ENCODE data around the gene BCKDHA. TPM values are rescaled to one million over a fixed set of nuclear protein-coding genes. Genes with fewer than 3 reads are reported as not detected.
"Not testable (repeated sequence)": the region's sequence is repeated elsewhere in the genome, so short reads cannot be mapped to it uniquely, and the experiment has no call there.

Gene BCKDHA
- total RNA-seq, 2 donors from 2014 or later = 10.9 to 13.7 TPM

DNA sequence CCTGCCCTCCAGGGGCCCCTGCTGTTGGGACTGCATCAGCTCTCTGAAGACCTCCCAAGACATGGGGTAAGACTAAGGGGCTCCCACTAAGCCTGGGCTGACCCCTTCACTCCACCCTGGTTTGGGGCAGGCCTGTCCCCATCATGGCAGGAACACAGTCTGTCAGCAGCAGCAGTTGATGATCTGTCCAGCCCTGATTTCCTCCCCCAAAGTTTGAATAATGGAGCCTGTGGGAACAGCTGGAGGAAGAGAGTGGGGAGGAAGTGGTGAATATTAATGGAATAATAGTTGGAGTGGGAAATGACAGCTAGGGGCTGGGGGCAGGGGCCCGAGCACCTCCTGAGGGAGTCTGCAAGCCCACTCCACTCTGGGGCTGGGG, 30.9 kb downstream of the BCKDHA start:
- no peak for DNase-seq (ENCODE audit: low spot score)
- H3K27ac Mint-ChIP-seq = peak overlapping the region; percentile 89 to 96
- ATAC-seq = no peak
- peaks cover 6% of the 10 kb centered on the region for H3K36me3 Mint-ChIP-seq
- peaks cover 19 to 25% of the 10 kb centered on the region in 2 donors for H3K4me1 Mint-ChIP-seq (ENCODE audit: low read depth in 2 of 2)
- H3K27me3 Mint-ChIP-seq = no peaks in the 10 kb centered on the region
- H3K4me3 Mint-ChIP-seq = no peak overlapping the region
- no peaks in the 10 kb centered on the region for H3K9me3 Mint-ChIP-seq

DNA sequence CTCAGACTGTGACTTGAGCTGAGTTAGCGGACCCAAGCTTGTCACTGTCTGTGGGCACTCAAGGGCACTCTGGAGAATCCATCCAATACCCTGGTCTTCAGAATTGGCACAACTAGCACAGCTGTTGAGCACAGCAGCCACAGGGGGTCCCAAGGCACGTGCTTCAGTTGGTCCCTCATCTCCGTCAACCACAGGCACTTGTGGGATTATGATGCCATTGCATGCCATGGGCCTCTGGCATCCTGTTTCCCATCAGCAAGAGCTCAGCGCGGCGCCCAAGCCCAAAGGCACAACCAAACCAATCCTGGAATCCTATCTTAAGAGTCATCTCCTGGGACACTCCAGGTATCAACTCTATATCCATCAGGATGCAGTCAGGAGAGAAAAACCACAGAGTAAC, 33.3 kb downstream of the BCKDHA start:
- Mint-ChIP-seq H3K4me1 (ENCODE audit: low read depth in 2 of 2) (peaks cover 24 to 26% of the 10 kb centered on the region in 2 donors), H3K9me3 (no peaks in the 10 kb centered on the region), H3K27ac (no peak overlapping the region), H3K36me3 (peaks cover 6% of the 10 kb centered on the region), H3K27me3 (no peaks in the 10 kb centered on the region), H3K4me3 (no peak overlapping the region)
- no peak for DNase-seq (ENCODE audit: low spot score)
- no peak for ATAC-seq

DNA sequence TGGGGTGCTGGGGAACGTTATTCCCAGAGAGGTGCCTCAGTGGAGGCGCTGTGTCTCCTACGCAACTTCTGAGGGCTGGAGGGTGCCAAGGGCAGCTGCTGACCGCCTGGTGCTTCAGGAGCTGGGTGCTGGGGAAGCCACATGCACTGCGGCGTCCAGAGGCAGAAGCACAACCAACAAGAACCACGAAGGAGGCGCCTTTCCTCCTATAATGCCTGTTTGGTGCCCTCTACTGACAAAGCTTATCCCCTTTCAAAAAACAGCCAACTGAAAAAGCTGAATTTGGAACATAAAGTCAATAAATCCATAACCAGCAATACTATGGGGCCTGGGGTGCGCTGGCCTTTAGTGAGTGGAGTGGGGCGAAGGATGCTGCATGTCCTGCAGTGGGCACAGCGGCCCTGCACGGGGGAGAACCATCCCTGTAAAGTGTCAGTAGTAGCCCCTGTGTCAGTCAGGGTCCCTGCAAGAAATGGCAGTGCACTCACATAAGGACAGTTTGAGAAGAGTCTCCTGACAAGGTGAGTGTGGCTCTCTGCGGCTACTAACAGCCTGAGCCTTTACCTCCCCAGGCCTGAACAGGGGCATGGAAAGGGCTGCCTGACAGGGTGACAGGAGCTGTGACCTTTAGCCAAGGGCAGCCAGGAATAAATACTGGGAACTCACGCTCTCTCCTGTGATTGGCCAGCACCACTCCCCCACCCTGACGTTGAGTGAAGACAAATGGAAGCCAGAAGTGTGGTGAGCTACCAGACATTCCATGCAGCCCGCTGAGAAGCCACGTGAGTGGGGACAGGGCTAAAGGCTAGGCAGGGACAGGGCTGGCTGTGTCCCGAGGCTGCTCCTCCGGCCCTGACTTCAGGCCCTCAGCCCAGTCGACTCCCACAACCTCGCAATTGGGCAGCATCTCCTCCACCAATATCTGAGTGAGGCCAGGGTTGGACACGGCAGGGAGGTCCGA, 34.1 kb downstream of the BCKDHA start:
- H3K36me3 Mint-ChIP-seq = peaks cover 6% of the 10 kb centered on the region
- no peaks in the 10 kb centered on the region for H3K9me3 Mint-ChIP-seq
- no peaks in the 10 kb centered on the region for H3K27me3 Mint-ChIP-seq
- DNase-seq (ENCODE audit: low spot score) (no peak), ATAC-seq (no peak)
- no peak overlapping the region for H3K27ac Mint-ChIP-seq
- no peak overlapping the region for H3K4me3 Mint-ChIP-seq
- H3K4me1 Mint-ChIP-seq (ENCODE audit: low read depth in 2 of 2) = peaks cover 24 to 26% of the 10 kb centered on the region in 2 donors

DNA sequence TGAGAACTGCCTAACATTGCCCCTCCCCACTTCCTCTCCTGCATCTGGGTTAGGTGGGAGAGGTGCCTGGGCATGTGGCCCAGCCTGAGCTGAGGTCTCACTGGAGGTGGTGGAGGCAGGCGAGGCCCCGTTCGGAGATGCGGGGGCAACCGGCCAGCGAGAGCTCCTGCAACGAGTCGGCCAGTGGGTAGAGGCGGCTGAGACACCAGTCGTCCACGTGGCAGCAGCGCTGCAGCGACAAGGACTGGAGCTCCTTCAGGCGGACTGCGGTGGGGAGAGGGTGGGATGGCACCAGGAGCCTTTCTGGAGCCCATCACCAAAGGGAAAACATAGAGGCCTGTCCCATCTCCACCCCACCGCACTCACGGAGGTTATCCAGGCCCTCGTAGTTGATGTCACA, 35.6 kb downstream of the BCKDHA start:
- peaks cover 6% of the 10 kb centered on the region for H3K36me3 Mint-ChIP-seq
- H3K9me3 Mint-ChIP-seq = no peaks in the 10 kb centered on the region

DNA sequence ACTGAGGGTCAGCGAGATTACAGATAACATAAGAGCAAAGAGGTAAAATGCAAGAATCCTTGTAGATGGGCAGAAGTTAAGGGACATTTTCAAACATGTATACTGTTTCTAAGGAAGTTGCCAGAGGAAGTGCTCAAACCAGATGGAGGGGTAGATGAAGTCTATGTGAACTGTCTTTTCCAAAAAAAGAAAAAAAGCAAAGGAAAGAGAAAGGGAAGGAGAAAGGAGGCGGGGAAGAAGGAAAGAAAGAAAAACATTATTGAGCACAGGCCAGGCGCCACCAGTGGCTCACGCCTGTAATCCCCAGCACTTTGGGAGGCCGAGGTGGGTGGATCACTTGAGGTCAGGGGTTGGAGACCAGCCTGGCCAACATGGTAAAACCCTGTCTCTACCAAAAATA, 36.8 kb downstream of the BCKDHA start:
- no peak overlapping the region for H3K27ac Mint-ChIP-seq
- H3K4me1 Mint-ChIP-seq (ENCODE audit: low read depth in 2 of 2) = peaks cover 10 to 21% of the 10 kb centered on the region in 2 donors
- no peaks in the 10 kb centered on the region for H3K9me3 Mint-ChIP-seq
- DNase-seq (ENCODE audit: low spot score) (no peak), ATAC-seq (no peak)
- H3K36me3 Mint-ChIP-seq = peaks cover 6% of the 10 kb centered on the region
- H3K27me3 Mint-ChIP-seq = no peaks in the 10 kb centered on the region
- no peak overlapping the region for H3K4me3 Mint-ChIP-seq

More for the DNA sequence above, 35.6 kb downstream of the BCKDHA start:
- Mint-ChIP-seq H3K4me3 (no peak overlapping the region), H3K4me1 (ENCODE audit: low read depth in 2 of 2) (peaks cover 15 to 20% of the 10 kb centered on the region in 2 donors), H3K27ac (no peak overlapping the region), H3K27me3 (no peaks in the 10 kb centered on the region)
- DNase-seq (ENCODE audit: low spot score) = no peak
- no peak for ATAC-seq

DNA sequence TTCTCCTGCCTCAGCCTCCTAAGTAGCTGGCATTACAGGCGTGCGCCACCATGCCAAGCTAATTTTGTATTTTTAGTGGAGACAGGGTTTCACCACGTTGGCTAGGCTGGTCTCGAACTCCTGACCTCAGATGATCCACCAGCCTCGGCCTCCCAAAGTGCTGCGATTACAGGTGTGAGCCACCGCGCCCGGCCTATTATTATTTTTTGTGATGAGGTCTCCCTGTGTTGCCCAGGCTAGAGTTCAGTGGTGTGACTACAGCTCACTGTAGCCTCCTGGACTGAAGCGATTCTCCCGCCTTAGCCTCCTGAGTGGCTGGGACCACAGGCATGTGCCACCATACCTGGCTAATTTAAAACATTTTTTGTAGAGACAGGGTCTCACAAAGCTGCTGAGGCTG, 37.8 kb downstream of the BCKDHA start:
- H3K27me3 Mint-ChIP-seq; H3K9me3 Mint-ChIP-seq; H3K27ac Mint-ChIP-seq; H3K4me3 Mint-ChIP-seq; DNase-seq (ENCODE audit: low spot score); ATAC-seq; H3K36me3 Mint-ChIP-seq: not testable (repeated sequence)
- peaks cover 10 to 21% of the 10 kb centered on the region in 2 donors for H3K4me1 Mint-ChIP-seq (ENCODE audit: low read depth in 2 of 2)

DNA sequence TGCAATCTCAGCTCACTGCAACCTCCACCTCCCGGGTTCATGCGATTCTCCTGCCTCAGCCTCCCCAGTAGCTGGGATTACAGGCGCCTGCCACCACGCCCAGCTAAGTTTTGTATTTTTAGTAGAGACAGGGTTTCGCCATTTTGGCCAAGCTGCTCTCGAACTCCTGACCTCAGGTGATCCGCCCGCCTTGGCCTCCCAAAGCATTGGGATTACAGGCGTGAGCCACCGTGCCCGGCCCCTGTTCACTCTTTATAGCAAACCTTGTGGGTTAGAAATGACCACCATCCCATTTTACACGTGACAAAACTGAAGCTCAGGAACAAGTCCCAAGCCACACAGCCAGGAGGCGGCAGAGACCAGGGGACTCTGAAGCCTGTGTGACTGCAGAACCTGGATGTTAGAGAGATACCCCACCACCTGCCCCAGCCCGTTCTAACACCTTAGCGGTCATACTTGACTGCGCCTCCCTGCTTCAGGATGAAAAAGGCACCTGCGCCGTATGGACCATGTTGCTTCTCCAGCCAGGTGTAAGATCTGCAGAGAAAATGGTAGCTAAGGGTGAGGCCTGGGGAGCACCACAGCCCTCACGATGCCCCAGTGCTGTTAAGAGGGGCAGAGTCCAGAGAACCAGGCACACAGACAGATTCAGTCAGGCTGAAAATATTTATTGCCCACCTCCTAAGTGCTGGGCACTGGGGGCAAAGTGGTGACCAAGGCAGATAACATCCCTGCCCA, 38.5 kb downstream of the BCKDHA start:
- Mint-ChIP-seq H3K4me1 (ENCODE audit: low read depth in 2 of 2) (peaks cover 10 to 19% of the 10 kb centered on the region in 2 donors), H3K9me3 (no peaks in the 10 kb centered on the region), H3K36me3 (peaks cover 6% of the 10 kb centered on the region), H3K27ac (peak overlapping the region in 1 of 2 donors; percentile 8), H3K27me3 (no peaks in the 10 kb centered on the region), H3K4me3 (no peak overlapping the region)
- ATAC-seq (no peak), DNase-seq (ENCODE audit: low spot score) (no peak)

DNA sequence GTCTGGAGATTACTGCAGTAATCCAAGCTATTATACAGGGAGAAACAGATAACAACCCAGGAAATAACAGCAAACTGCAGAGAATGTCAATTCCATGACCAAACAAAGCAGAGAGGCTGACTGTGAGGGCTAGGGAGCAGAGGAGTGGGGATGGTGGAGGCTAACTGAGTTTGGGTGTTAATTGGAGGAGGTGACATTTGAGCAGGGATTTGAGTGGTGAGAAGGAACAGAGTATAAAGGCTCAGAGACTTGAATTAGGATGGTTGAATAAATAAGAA, 39.0 kb downstream of the BCKDHA start:
- ATAC-seq (no peak), DNase-seq (ENCODE audit: low spot score) (no peak)
- Mint-ChIP-seq H3K36me3 (peaks cover 6% of the 10 kb centered on the region), H3K9me3 (no peaks in the 10 kb centered on the region), H3K27ac (peak overlapping the region in 1 of 2 donors; percentile 8), H3K4me1 (ENCODE audit: low read depth in 2 of 2) (peaks cover 10 to 16% of the 10 kb centered on the region in 2 donors), H3K27me3 (no peaks in the 10 kb centered on the region), H3K4me3 (no peak overlapping the region)

DNA sequence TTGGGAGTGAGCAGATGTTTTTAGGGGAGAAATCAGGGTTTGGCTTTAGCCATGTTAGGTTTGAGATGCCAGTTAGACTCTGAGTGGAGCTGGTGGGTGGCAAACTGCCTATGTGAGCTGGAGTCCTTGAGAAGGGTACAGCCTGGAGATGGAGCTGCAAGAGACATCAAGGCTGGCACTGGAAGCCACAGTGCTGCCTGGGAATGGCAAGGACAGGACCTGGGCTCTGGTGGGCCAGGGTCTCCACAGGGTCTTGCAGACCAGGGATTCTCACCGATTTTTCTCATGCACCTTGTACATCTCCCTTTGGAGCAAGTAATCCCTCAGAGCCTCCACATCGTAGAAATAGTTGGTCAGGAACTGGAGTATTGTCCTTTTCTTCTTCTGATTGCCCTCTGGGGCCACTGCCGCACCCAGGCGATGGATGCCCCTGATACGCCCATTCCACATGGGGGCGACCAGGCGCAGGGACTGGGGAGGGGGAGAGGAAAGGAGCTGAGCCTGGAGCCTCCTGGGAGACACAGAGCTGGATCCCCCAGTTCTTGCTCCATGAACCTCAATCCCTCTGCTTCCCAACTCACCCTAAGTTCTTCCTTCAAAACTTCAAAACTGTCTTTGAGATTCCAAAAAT, 40.4 kb downstream of the BCKDHA start:
- no peak for ATAC-seq
- H3K9me3 Mint-ChIP-seq = no peaks in the 10 kb centered on the region
- H3K27ac Mint-ChIP-seq = peak overlapping the region in 1 of 2 donors; percentile 36
- no peaks in the 10 kb centered on the region for H3K27me3 Mint-ChIP-seq
- no peaks in the 10 kb centered on the region for H3K36me3 Mint-ChIP-seq
- no peak for DNase-seq (ENCODE audit: low spot score)
- peaks cover 10 to 16% of the 10 kb centered on the region in 2 donors for H3K4me1 Mint-ChIP-seq (ENCODE audit: low read depth in 2 of 2)
- no peak overlapping the region for H3K4me3 Mint-ChIP-seq

DNA sequence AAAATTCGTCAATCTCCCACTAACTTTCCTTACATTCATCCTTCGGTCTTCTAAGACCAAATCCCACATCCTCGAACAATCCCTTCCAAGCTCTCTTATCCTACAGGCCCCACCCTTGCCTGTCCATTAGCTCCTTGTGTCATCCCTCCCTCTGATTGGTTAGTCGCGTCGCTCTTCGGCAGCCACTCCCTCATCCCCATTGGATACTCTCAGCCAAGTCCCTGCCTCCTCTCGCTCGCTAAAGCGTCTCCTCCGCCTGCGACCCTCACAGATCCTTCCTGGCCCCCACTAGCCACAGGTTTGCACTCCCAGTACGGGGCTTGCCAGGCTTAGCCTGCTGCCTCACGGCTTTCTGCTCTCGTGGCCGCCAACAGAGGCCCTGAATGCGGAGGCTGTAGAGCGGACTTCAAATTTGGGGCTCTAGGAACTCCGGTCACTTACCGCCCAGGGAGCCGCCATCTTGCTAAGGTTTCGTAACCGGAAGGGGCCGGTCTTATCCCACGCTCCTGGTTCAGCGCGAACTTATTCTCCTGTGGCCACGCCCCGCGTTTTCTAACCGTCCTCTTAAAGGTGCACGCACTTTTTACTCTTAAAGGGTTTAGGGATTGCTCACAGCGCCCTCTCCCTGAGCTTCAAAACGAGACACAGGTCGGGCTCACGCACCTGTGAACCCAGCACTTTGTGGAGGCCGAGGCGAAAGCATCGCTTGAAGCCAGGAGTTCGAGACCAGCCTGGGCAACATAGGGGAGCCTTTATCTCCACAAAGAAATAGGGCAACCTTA, 42.0 kb downstream of the BCKDHA start, which contains the start of gene DMAC2:
Gene DMAC2, minus strand, starts transcription at position 472 of the 782 bp plus-strand sequence. Its CDS starts 13 bp downstream, at position 459.
- Mint-ChIP-seq H3K4me3 (no peak within 1 kb of the TSS), H3K4me1 (ENCODE audit: low read depth in 2 of 2) (peaks cover 5 to 13% of the 10 kb centered on the region in 2 donors), H3K36me3 (no peaks in the 10 kb centered on the region), H3K9me3 (no peaks in the 10 kb centered on the region), H3K27me3 (peaks cover 6% of the 10 kb centered on the region in 2 donors), H3K27ac (no peak within 1 kb of the TSS)
- peak; percentile 97 for ATAC-seq
- peak; percentile 94 for DNase-seq (ENCODE audit: low spot score)

DNA sequence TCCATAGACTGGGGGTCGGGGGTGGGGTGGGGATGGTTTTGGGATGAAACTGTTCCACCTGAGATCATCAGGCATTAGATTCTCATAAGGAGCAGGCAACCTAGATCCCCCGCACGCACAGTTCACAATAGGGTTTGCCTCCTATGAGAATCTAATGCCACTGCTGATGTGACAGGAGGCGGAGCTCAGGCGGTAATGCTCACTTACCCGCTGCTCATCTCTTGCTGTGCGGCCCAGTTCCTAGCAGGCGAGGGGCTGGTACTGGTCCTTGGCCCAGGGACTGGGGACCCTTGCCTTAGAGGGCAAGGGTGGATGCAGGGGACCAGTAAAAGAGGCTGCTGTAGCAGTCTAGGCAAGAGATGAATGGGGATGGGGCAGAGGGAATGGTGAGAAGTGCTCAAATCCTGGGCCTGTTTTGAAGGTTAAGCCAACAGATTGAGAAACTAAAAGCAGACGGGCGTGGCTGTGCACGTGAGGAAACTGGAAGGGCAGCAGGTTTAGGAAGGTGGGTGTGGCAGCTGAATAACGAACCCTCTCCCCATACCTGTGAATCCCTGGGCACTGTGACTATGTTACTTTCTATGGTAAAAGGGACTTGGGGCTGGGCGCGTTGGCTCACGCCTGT, 43.8 kb downstream of the BCKDHA start:
- Mint-ChIP-seq H3K4me3 (no peak overlapping the region), H3K4me1 (ENCODE audit: low read depth in 2 of 2) (peaks cover 5 to 12% of the 10 kb centered on the region in 2 donors), H3K9me3 (no peaks in the 10 kb centered on the region), H3K27me3 (peaks cover 6 to 8% of the 10 kb centered on the region in 2 donors), H3K36me3 (no peaks in the 10 kb centered on the region), H3K27ac (no peak overlapping the region)
- DNase-seq (ENCODE audit: low spot score) (no peak), ATAC-seq (no peak)

DNA sequence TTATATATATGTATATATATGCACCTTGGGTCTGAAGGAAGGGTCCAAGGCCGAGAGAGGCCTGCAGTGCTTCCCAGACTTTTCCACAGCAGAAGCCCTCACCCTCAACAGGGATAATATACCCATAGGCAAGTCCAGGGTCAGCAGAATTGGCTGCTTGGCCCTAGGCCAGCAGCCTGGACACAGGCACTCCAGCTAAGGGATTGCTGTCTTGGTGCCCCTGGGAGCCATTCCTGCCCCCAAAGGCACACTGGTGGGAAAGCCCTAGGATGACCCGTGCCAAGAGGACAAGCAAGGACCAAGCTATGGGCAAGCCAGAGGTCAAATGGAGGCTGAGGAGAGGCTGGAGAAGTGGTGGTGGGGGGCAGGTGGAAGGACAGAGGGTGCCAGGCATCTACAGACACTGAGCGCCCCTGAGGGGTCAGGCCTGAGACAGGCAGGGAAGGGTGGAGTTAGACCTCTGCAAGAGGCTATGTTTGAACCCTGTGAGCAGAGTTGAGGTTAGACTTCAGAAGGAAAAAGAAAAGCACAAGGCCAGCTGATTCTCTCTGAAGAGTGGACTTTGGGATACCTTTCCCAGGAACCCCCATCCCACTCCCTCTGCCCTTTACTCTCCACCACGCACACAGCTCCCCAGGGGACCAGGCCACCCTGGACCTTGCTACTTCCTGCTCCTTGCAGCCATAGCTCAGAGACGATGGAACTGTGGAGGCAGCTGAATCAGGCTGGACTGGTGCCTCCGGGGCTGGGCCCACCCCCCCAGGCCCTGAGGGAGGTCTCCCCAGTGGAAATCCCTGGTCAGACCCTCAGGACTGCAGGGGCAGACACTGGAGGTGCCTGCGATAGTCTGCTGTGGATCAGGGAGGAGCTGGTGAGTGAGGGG, 45.1 kb downstream of the BCKDHA start, which contains the start of gene ERICH4:
Gene ERICH4, plus strand, starts transcription at position 684 of the 883 bp plus-strand sequence. Its CDS starts 14 bp downstream, at position 698.
- no peak within 1 kb of the TSS for H3K27ac Mint-ChIP-seq
- no peaks in the 10 kb centered on the region for H3K36me3 Mint-ChIP-seq

More for the DNA sequence above, 45.1 kb downstream of the BCKDHA start, which contains the start of gene ERICH4:
- H3K4me1 Mint-ChIP-seq (ENCODE audit: low read depth in 2 of 2) = peaks cover 2 to 6% of the 10 kb centered on the region in 2 donors
- H3K9me3 Mint-ChIP-seq = no peaks in the 10 kb centered on the region
- ATAC-seq (no peak), DNase-seq (ENCODE audit: low spot score) (no peak)
- peaks cover 6 to 13% of the 10 kb centered on the region in 2 donors for H3K27me3 Mint-ChIP-seq
- no peak within 1 kb of the TSS for H3K4me3 Mint-ChIP-seq
